Measurements from ENCODE around the gene ADAM23.

The ADAM23 gene

GRCh38 chr2:206597717-206598218, 154.4 kb downstream of the ADAM23 start:
- Histone ChIP-seq H3K4me2 (ENCODE audit: low read length) (no peak overlapping the region), H3K36me3 (ENCODE audit: insufficient read depth, low read length) (no peaks in the 10 kb centered on the region), H3K4me3 (ENCODE audit: low read depth, low read length, poor library complexity, severe bottlenecking) (no peak overlapping the region), H3F3A (ENCODE audit: insufficient read depth, low read length) (no peaks in the 10 kb centered on the region), H3K9ac (ENCODE audit: low read length) (no peak overlapping the region), H3K27ac (ENCODE audit: low read depth, low read length, poor library complexity, severe bottlenecking) (no peak overlapping the region), H3K27me3 (ENCODE audit: insufficient read depth, low read length) (no peaks in the 10 kb centered on the region), H3K4me1 (ENCODE audit: insufficient read depth, low read length, severe bottlenecking) (no peaks in the 10 kb centered on the region), H3K9me3 (ENCODE audit: low read length) (no peaks in the 10 kb centered on the region), H4K20me1 (ENCODE audit: insufficient read depth, low read length) (no peaks in the 10 kb centered on the region), H3K79me2 (ENCODE audit: insufficient read depth, low read length) (no peaks in the 10 kb centered on the region), H2AFZ (ENCODE audit: low read length) (no peak overlapping the region), H3K9me2 (ENCODE audit: low read depth, low read length) (no peaks in the 10 kb centered on the region)
- TF ChIP-seq CTCF (IDR thresholded peaks at IDR 0.05; ENCODE audit: low read length) (no peak), EZH2 (IDR thresholded peaks at IDR 0.05; ENCODE audit: borderline replicate concordance, low read length) (no peak)

DNA sequence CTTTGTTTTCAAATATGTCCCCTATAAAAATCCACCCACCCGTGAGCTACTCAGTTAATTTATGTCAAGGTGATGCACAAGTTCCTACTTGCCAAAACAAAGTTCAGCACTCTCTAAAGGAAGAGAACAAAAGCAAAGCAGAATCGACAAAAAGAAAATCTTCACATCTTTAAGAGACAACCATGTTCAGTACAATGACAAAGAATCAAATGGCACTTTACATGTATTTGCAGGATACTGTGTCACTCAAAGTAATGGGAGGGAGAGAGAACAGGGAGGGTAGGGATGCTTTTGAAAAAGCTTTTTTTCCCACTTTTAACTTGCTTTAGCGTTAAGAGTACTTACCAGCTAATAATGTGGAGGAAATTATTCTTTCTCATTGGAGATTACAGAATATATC, 159.9 kb downstream of the ADAM23 start:
- Histone ChIP-seq H3K4me3 (ENCODE audit: low read depth, low read length, poor library complexity, severe bottlenecking) (no peak overlapping the region), H3K4me1 (ENCODE audit: insufficient read depth, low read length, severe bottlenecking) (no peaks in the 10 kb centered on the region), H3K27ac (ENCODE audit: low read depth, low read length, poor library complexity, severe bottlenecking) (no peak overlapping the region), H3K9me3 (ENCODE audit: low read length) (no peaks in the 10 kb centered on the region), H3K36me3 (ENCODE audit: insufficient read depth, low read length) (no peaks in the 10 kb centered on the region), H3K9me2 (ENCODE audit: low read depth, low read length) (no peaks in the 10 kb centered on the region), H3K9ac (ENCODE audit: low read length) (no peak overlapping the region), H3K27me3 (ENCODE audit: insufficient read depth, low read length) (no peaks in the 10 kb centered on the region), H3F3A (ENCODE audit: insufficient read depth, low read length) (no peaks in the 10 kb centered on the region), H2AFZ (ENCODE audit: low read length) (no peak overlapping the region), H4K20me1 (ENCODE audit: insufficient read depth, low read length) (no peaks in the 10 kb centered on the region), H3K4me2 (ENCODE audit: low read length) (no peak overlapping the region), H3K79me2 (ENCODE audit: insufficient read depth, low read length) (no peaks in the 10 kb centered on the region)
- TF ChIP-seq CTCF (IDR thresholded peaks at IDR 0.05; ENCODE audit: low read length), result no peak
- TF ChIP-seq EZH2 (IDR thresholded peaks at IDR 0.05; ENCODE audit: borderline replicate concordance, low read length), result no peak

GRCh38 chr2:206610451-206610850, 167.1 kb downstream of the ADAM23 start:
- Histone ChIP-seq H3K9me2 (ENCODE audit: low read depth, low read length) (no peaks in the 10 kb centered on the region), H3K36me3 (ENCODE audit: insufficient read depth, low read length) (no peaks in the 10 kb centered on the region), H4K20me1 (ENCODE audit: insufficient read depth, low read length) (no peaks in the 10 kb centered on the region), H3K4me1 (ENCODE audit: insufficient read depth, low read length, severe bottlenecking) (no peaks in the 10 kb centered on the region), H3K4me3 (ENCODE audit: low read depth, low read length, poor library complexity, severe bottlenecking) (no peak overlapping the region), H3K27ac (ENCODE audit: low read depth, low read length, poor library complexity, severe bottlenecking) (no peak overlapping the region), H3K79me2 (ENCODE audit: insufficient read depth, low read length) (no peaks in the 10 kb centered on the region), H2AFZ (ENCODE audit: low read length) (no peak overlapping the region), H3K9me3 (ENCODE audit: low read length) (no peaks in the 10 kb centered on the region), H3K4me2 (ENCODE audit: low read length) (no peak overlapping the region), H3K27me3 (ENCODE audit: insufficient read depth, low read length) (no peaks in the 10 kb centered on the region), H3F3A (ENCODE audit: insufficient read depth, low read length) (no peaks in the 10 kb centered on the region), H3K9ac (ENCODE audit: low read length) (no peak overlapping the region)
- no peak for TF ChIP-seq CTCF (IDR thresholded peaks at IDR 0.05; ENCODE audit: low read length)
- no peak for TF ChIP-seq EZH2 (IDR thresholded peaks at IDR 0.05; ENCODE audit: borderline replicate concordance, low read length)
